Measurements from ENCODE around the gene ATP6V0D1.
A peak's percentile ranks its signal among the peaks of the same experiment; 100 is the strongest.
"Not testable (repeated sequence)": the region's sequence is repeated elsewhere in the genome, so short reads cannot be mapped to it uniquely, and the experiment has no call there.

Gene ATP6V0D1

GRCh38 chr16:67490335-67491096 is 9.6 kb upstream of the ATP6V0D1 start:
- Histone ChIP-seq H3K9ac (ENCODE audit: low read depth, low read length) (no peak overlapping the region), H3K4me3 (ENCODE audit: low read length) (no peak overlapping the region), H3K4me1 (ENCODE audit: insufficient read depth, low read length) (peaks cover 6% of the 10 kb centered on the region; the same call in 1 of the 2 replicates), H3K27ac (ENCODE audit: low read length) (no peak overlapping the region), H3K9me3 (ENCODE audit: insufficient read depth, low read depth, low read length) (peaks cover 4% of the 10 kb centered on the region; the same call in 1 of the 2 replicates), H3K27me3 (ENCODE audit: insufficient read depth, low read length) (peaks cover 94% of the 10 kb centered on the region), H3K36me3 (ENCODE audit: insufficient read depth, low read depth, low read length) (no peaks in the 10 kb centered on the region)

- Histone ChIP-seq H3K4me3 (ENCODE audit: low read length) (peak overlapping the region; percentile 17; the same call in 1 of the 2 replicates), H3K36me3 (ENCODE audit: insufficient read depth, low read depth, low read length) (no peaks in the 10 kb centered on the region), H3K4me1 (ENCODE audit: insufficient read depth, low read length) (peaks cover 6% of the 10 kb centered on the region; the same call in 1 of the 2 replicates), H3K9ac (ENCODE audit: low read depth, low read length) (no peak overlapping the region), H3K9me3 (ENCODE audit: insufficient read depth, low read depth, low read length) (peaks cover 4% of the 10 kb centered on the region; the same call in 1 of the 2 replicates), H3K27me3 (ENCODE audit: insufficient read depth, low read length) (peaks cover 89% of the 10 kb centered on the region), H3K27ac (ENCODE audit: low read length) (no peak overlapping the region)
Measured at GRCh38 chr16:67489401-67490083, 8.6 kb upstream of the ATP6V0D1 start.

GRCh38 chr16:67487561-67487960 is 6.6 kb upstream of the ATP6V0D1 start:
- not testable (repeated sequence) for H3K27ac ChIP-seq (ENCODE audit: low read length); H3K4me3 ChIP-seq (ENCODE audit: low read length); H3K9me3 ChIP-seq (ENCODE audit: insufficient read depth, low read depth, low read length); H3K9ac ChIP-seq (ENCODE audit: low read depth, low read length); H3K4me1 ChIP-seq (ENCODE audit: insufficient read depth, low read length); H3K36me3 ChIP-seq (ENCODE audit: insufficient read depth, low read depth, low read length)
- H3K27me3 ChIP-seq (ENCODE audit: insufficient read depth, low read length): peaks cover 69% of the 10 kb centered on the region

GRCh38 chr16:67486805-67487204 is 5.8 kb upstream of the ATP6V0D1 start:
- Histone ChIP-seq H3K27ac (ENCODE audit: low read length) (no peak overlapping the region), H3K4me1 (ENCODE audit: insufficient read depth, low read length) (peaks cover 9% of the 10 kb centered on the region; the same call in 1 of the 2 replicates), H3K9me3 (ENCODE audit: insufficient read depth, low read depth, low read length) (peaks cover 4% of the 10 kb centered on the region; the same call in 1 of the 2 replicates), H3K4me3 (ENCODE audit: low read length) (no peak overlapping the region), H3K9ac (ENCODE audit: low read depth, low read length) (no peak overlapping the region), H3K36me3 (ENCODE audit: insufficient read depth, low read depth, low read length) (no peaks in the 10 kb centered on the region), H3K27me3 (ENCODE audit: insufficient read depth, low read length) (peaks cover 62% of the 10 kb centered on the region)

GRCh38 chr16:67483731-67484525 is 3.0 kb upstream of the ATP6V0D1 start:
- Histone ChIP-seq H3K36me3 (ENCODE audit: insufficient read depth, low read depth, low read length) (no peaks in the 10 kb centered on the region), H3K27ac (ENCODE audit: low read length) (no peak overlapping the region), H3K9me3 (ENCODE audit: insufficient read depth, low read depth, low read length) (no peaks in the 10 kb centered on the region), H3K4me1 (ENCODE audit: insufficient read depth, low read length) (peaks cover 8% of the 10 kb centered on the region; the same call in 1 of the 2 replicates), H3K27me3 (ENCODE audit: insufficient read depth, low read length) (peaks cover 34% of the 10 kb centered on the region), H3K9ac (ENCODE audit: low read depth, low read length) (no peak overlapping the region), H3K4me3 (ENCODE audit: low read length) (no peak overlapping the region)

GRCh38 chr16:67483150-67483549 is 2.2 kb upstream of the ATP6V0D1 start, which contains the start of gene AGRP:
AGRP (minus strand) TSS chr16:67483547; CDS start chr16:67483398, 149 bp downstream.
- Histone ChIP-seq H3K4me3 (ENCODE audit: low read length) (no peak within 1 kb of the TSS), H3K27me3 (ENCODE audit: insufficient read depth, low read length) (peaks cover 26% of the 10 kb centered on the region), H3K9me3 (ENCODE audit: insufficient read depth, low read depth, low read length) (no peaks in the 10 kb centered on the region), H3K9ac (ENCODE audit: low read depth, low read length) (no peak within 1 kb of the TSS), H3K4me1 (ENCODE audit: insufficient read depth, low read length) (peaks cover 8% of the 10 kb centered on the region; the same call in 1 of the 2 replicates), H3K27ac (ENCODE audit: low read length) (no peak within 1 kb of the TSS), H3K36me3 (ENCODE audit: insufficient read depth, low read depth, low read length) (no peaks in the 10 kb centered on the region)

- Histone ChIP-seq H3K27ac (ENCODE audit: low read length) (no peak overlapping the region), H3K27me3 (ENCODE audit: insufficient read depth, low read length) (peaks cover 18% of the 10 kb centered on the region), H3K9ac (ENCODE audit: low read depth, low read length) (peak overlapping the region; percentile 76; the same call in 1 of the 2 replicates), H3K4me3 (ENCODE audit: low read length) (peak overlapping the region; percentile 71; the same call in 1 of the 2 replicates), H3K4me1 (ENCODE audit: insufficient read depth, low read length) (peaks cover 8% of the 10 kb centered on the region; the same call in 1 of the 2 replicates), H3K36me3 (ENCODE audit: insufficient read depth, low read depth, low read length) (no peaks in the 10 kb centered on the region), H3K9me3 (ENCODE audit: insufficient read depth, low read depth, low read length) (no peaks in the 10 kb centered on the region)
Measured at GRCh38 chr16:67482233-67482924, 1.4 kb upstream of the ATP6V0D1 start.

- peaks cover 8% of the 10 kb centered on the region; the same call in 1 of the 2 replicates for H3K4me1 ChIP-seq (ENCODE audit: insufficient read depth, low read length)
- H3K9me3 ChIP-seq (ENCODE audit: insufficient read depth, low read depth, low read length): no peaks in the 10 kb centered on the region
- no peak overlapping the region for H3K27ac ChIP-seq (ENCODE audit: low read length)
- no peaks in the 10 kb centered on the region for H3K36me3 ChIP-seq (ENCODE audit: insufficient read depth, low read depth, low read length)
- peaks cover 11% of the 10 kb centered on the region for H3K27me3 ChIP-seq (ENCODE audit: insufficient read depth, low read length)
- peak overlapping the region; percentile 76 for H3K9ac ChIP-seq (ENCODE audit: low read depth, low read length)
- peak overlapping the region; percentile 71 for H3K4me3 ChIP-seq (ENCODE audit: low read length)
Measured at GRCh38 chr16:67481561-67482232, 740 bp upstream of the ATP6V0D1 start.

- H3K4me1 ChIP-seq (ENCODE audit: insufficient read depth, low read length): peaks cover 8% of the 10 kb centered on the region; the same call in 1 of the 2 replicates
- H3K27me3 ChIP-seq (ENCODE audit: insufficient read depth, low read length): no peaks in the 10 kb centered on the region
- no peaks in the 10 kb centered on the region for H3K36me3 ChIP-seq (ENCODE audit: insufficient read depth, low read depth, low read length)
- no peak overlapping the region for H3K4me3 ChIP-seq (ENCODE audit: low read length)
- no peak overlapping the region for H3K9ac ChIP-seq (ENCODE audit: low read depth, low read length)
- H3K27ac ChIP-seq (ENCODE audit: low read length): no peak overlapping the region
- no peaks in the 10 kb centered on the region for H3K9me3 ChIP-seq (ENCODE audit: insufficient read depth, low read depth, low read length)
Measured at GRCh38 chr16:67477960-67478554, 2.9 kb downstream of the ATP6V0D1 start.

All from iPS-20b (cell line).